Heart left ventricle (tissue), 13 donors: Measurements from ENCODE around the gene TSACC.

Source experiments
- POLR2A ChIP-seq, 2 donors: fragments of 450-650 bp; IDR thresholded peaks; one replicate each; pipeline ENCODE4 v1.6.1; 2017; ENCODE audit warnings: antibody characterized with exemption in 2 of 2, mild to moderate bottlenecking in 2 of 2, moderate library complexity in 2 of 2
- TF ChIP-seq, protein P1 (sequence below), 12 donors: fragments of 200-600 bp; sonication (generic) in 4 of 12; IDR thresholded peaks; one replicate each; pipeline versions ENCODE4 v1.5.0 to v1.8.0; 2018 to 2022; ENCODE audit warnings: antibody characterized with exemption in 12 of 12, mild to moderate bottlenecking in 5 of 12
- donor health status: ischemic (EF 13 %, LVEDD 7.1; RV severe dilation, severe dysfunction).
- donor health status: DM: no; HTN: yes; CAD: no.
- donor health status: DM: no; HTN: no; CAD: no.
- donor health status: ischemic (EF 25% LVEDD 6.9; RV normal size, moderate dysfunction).
- donor health status: ischemic (EF 25% LVEDD 5.7; RV mildly dilated, moderate dysfunction).
- donor health status: ischemic (EF 35%, LVEDD 5.7; RV mildly dilated, moderate dysfunction).
- donor health status: nonischemic (EF 11% LVEDD 7.7; RV severe dilation, severe dysfunction).
- donor health status: DM: yes; HTN: yes; CAD: no.
- donor health status: PGD.
- donor health status: ischemic (EF 29% LVEDD 5.4; RV normal size, mild dysfunction).
- donor health status: nonischemic (EF 23%, LVEDD 6.1; RV moderate dilation, normal function).

DNA sequence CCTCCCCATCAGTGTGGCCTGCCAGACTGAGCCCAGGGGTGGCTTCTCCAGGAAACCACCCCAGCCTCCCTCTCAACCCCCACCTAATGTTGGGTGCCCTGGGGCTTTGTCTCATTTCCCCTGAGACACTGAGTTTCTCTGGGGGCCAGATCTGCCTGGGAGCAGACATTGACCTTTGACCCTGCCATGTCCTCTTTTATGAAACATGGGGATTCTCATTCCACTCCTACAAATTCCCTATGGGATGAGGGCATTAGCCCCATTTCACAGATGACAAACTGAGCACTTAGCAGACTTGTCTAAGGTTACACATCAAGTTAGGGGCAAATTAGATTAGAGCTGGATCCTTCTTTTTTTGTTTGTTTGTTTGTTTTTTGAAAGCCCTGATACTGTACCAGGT lies 54.8 kb downstream of the TSACC start:
- TF ChIP-seq, protein P1, sequence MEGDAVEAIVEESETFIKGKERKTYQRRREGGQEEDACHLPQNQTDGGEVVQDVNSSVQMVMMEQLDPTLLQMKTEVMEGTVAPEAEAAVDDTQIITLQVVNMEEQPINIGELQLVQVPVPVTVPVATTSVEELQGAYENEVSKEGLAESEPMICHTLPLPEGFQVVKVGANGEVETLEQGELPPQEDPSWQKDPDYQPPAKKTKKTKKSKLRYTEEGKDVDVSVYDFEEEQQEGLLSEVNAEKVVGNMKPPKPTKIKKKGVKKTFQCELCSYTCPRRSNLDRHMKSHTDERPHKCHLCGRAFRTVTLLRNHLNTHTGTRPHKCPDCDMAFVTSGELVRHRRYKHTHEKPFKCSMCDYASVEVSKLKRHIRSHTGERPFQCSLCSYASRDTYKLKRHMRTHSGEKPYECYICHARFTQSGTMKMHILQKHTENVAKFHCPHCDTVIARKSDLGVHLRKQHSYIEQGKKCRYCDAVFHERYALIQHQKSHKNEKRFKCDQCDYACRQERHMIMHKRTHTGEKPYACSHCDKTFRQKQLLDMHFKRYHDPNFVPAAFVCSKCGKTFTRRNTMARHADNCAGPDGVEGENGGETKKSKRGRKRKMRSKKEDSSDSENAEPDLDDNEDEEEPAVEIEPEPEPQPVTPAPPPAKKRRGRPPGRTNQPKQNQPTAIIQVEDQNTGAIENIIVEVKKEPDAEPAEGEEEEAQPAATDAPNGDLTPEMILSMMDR (IDR thresholded peaks at IDR 0.05) = no peak
- TF ChIP-seq POLR2A (IDR thresholded peaks at IDR 0.05) = no peak
